Mucosa of descending colon (tissue), 3 donors: Measurements from ENCODE around the gene SYNPO. TPM values are rescaled to one million over a fixed set of nuclear protein-coding genes. Genes with fewer than 3 reads are reported as not detected.

ENCODE experiments used
- ATAC-seq: fragments of 200-7000 bp; cut with Tn5 transposase; one replicate; pipeline ENCODE4 v1.9.1; 2020; ENCODE audit warnings: mild to moderate bottlenecking, moderate library complexity
- DNase-seq, 3 donors: peaks; one replicate each; pipeline ENCODE4 v3.0.0-alpha.2; 2020
- H3K36me3 ChIP-seq: fragments of 200-600 bp; one replicate; pipeline ENCODE4 v1.8.0; 2021; ENCODE audit warnings: low read depth, mild to moderate bottlenecking
- H3K4me1 ChIP-seq: fragments of 200-600 bp; one replicate; pipeline ENCODE4 v1.8.0; 2021; ENCODE audit warnings: low read depth, mild to moderate bottlenecking
- H3K4me3 ChIP-seq: fragments of 200-600 bp; one replicate; pipeline ENCODE4 v1.8.0; 2021; ENCODE audit warnings: mild to moderate bottlenecking
- H3K9me3 ChIP-seq: fragments of 200-600 bp; one replicate; pipeline ENCODE4 v1.8.0; 2021; ENCODE audit warnings: mild to moderate bottlenecking
- CTCF ChIP-seq: fragments of 200-600 bp; IDR thresholded peaks from one replicate; pipeline ENCODE4 v1.8.0; 2022; ENCODE audit warnings: antibody characterized with exemption, mild to moderate bottlenecking
- intact Hi-C, 2 donors: fragments of 100-400 bp; cut with DNase I in 1 of 2; cut with micrococcal nuclease in 1 of 2; formaldehyde crosslinking; loops; one replicate each; pipeline versions ENCODE4 v1.11.0 to v1.11.1; 2022; cut with DNase I, micrococcal nuclease
- total RNA-seq, 3 donors: library from RNA; stranded (reverse); fragmentation: NEBNext Ultra II Directional in 2 of 3; extraction: Animal tissue kit (Norgen Biotek cat#: 25700) in 2 of 3; gene quantifications; one replicate each; pipeline versions ENCODE4 v1.2.1 to v1.2.4, GENCODE V29; 2021 to 2023
- donor health status: DM: no; HTN: no; CAD: no; lungs with moderate emphysema.
- donor health status: DM: no; HTN: no; CAD: no.
- donor health status: DM: no; HTN: yes; CAD: no.

The SYNPO gene
- total RNA-seq, 3 donors from 2014 or later = 62.9 to 73.6 (median 63.9) TPM

- peak; percentile 17 for ATAC-seq
- no peak for TF ChIP-seq CTCF
Observed at GRCh38 chr5:150671509-150672236, 31.2 kb downstream of the SYNPO start.

GRCh38 chr5:150672237-150672883, 31.9 kb downstream of the SYNPO start:
- H3K4me3 ChIP-seq = no peak overlapping the region
- no peak for TF ChIP-seq CTCF
- H3K36me3 ChIP-seq = no peaks in the 10 kb centered on the region
- intact Hi-C loops = no loop called here
- ATAC-seq (peak; percentile 77), DNase-seq (peak; percentile 40 to 60 (median 57))
- peaks cover 12% of the 10 kb centered on the region for H3K4me1 ChIP-seq
- no peaks in the 10 kb centered on the region for H3K9me3 ChIP-seq

More at GRCh38 chr5:150671509-150672236, 31.2 kb downstream of the SYNPO start:
- Histone ChIP-seq H3K36me3 (no peaks in the 10 kb centered on the region), H3K4me3 (no peak overlapping the region), H3K9me3 (no peaks in the 10 kb centered on the region), H3K4me1 (peaks cover 12% of the 10 kb centered on the region)
- intact Hi-C loops = no loop called here
- no peak for DNase-seq

GRCh38 chr5:150672884-150673275, 32.4 kb downstream of the SYNPO start:
- intact Hi-C loops = no loop called here
- ATAC-seq = no peak
- Histone ChIP-seq H3K36me3 (no peaks in the 10 kb centered on the region), H3K9me3 (no peaks in the 10 kb centered on the region), H3K4me3 (no peak overlapping the region), H3K4me1 (peaks cover 12% of the 10 kb centered on the region)
- no peak for DNase-seq
- no peak for TF ChIP-seq CTCF

GRCh38 chr5:150674341-150674821, 33.9 kb downstream of the SYNPO start:
- intact Hi-C loops = no loop called here
- no peak overlapping the region for H3K4me3 ChIP-seq
- DNase-seq = no peak
- H3K36me3 ChIP-seq = no peaks in the 10 kb centered on the region
- ATAC-seq = no peak
- H3K4me1 ChIP-seq = peaks cover 12% of the 10 kb centered on the region
- H3K9me3 ChIP-seq = no peaks in the 10 kb centered on the region
- TF ChIP-seq CTCF = no peak

GRCh38 chr5:150675069-150675468, 34.6 kb downstream of the SYNPO start:
- TF ChIP-seq CTCF = no peak
- intact Hi-C loops = no loop called here
- no peak overlapping the region for H3K4me3 ChIP-seq
- no peaks in the 10 kb centered on the region for H3K9me3 ChIP-seq
- DNase-seq (no peak), ATAC-seq (no peak)
- no peaks in the 10 kb centered on the region for H3K36me3 ChIP-seq
- H3K4me1 ChIP-seq = peaks cover 12% of the 10 kb centered on the region
